Colon (tissue), 2 donors: ENCODE results near the gene OR10G8.

Experiments
- FAIRE-seq: peaks from 2 replicates; lab custom pipeline; 2012; peaks lifted over from hg19 to GRCh38; lab: Jason Lieb, UNC
- donor health status: control.
- donor health status: control.

OR10G8 gene

DNA sequence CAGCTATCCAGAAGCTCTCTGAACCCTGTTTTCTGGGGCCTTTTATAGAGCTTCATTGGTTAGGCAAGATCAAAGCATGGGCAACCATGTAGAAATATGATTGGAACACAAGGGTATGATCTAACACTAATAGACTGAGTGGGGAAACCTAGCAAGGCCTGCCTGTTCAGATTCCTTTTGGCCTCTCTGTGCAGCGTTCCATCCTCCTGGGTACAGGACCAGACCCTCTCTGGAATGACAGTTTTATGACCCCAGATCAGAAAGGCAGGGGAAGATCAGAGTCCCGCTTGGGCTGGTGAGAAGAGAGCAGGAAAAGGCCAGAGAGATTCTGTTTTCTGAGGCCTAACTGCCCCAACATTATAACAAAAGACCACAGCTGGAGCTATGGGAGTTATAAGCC, 52.0 kb downstream of the OR10G8 start:
- FAIRE-seq, result no peak

DNA sequence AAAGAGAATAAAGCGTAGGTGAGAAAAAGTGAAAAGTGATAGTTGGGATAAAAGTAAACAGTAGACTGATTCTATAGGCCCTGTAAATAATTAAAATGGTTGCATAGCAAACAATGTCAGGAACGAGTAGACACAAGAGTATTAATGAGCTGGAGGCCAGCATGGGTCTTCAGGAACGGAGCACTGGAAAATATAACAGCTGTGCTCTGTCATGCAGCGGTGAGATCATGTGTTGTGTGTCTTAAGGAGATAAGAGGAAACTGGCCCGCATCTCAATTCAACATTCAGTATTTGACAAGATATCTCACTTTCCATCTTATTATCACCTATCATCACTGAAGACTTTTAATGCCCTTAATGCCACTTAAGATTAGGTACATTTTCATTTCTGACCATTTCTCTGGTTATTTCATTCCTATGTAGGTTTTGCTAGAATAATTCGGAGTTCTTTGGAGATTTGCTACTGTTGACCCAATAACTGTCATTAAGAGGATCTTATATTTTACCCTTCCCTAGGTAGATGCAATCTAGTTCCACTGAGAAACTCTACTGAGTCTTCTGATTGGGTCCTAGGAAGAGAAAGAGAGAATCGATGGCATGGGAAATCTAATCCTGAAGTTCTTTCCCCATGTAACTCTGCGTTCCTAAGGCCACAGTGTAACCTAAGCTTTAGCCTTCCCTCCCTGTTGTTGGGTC, 53.2 kb downstream of the OR10G8 start:
- no peak for FAIRE-seq
